GM12878 (cell line): ENCODE measurements around the gene DAPK3. TPM values are rescaled to one million over a fixed set of nuclear protein-coding genes. Genes with fewer than 3 reads are reported as not detected.

ENCODE experiments used
- BACH1 ChIP-seq: fragments of 450-650 bp; IDR thresholded peaks from 2 replicates; pipeline ENCODE4 v1.6.1; 2017; ENCODE audit warnings: mild to moderate bottlenecking, borderline replicate concordance
- CEBPB ChIP-seq, 2 experiments: fragments of 150-350 bp in 1 of 2; IDR thresholded peaks; 2 replicates each; pipeline ENCODE4 v1.6.1; 2012 to 2014; ENCODE audit warnings: low read depth in 2 of 2, low read length in 2 of 2, borderline replicate concordance in 1 of 2, inconsistent platforms in 1 of 2
- E4F1 ChIP-seq: fragments of 450-650 bp; IDR thresholded peaks from 2 replicates; pipeline ENCODE4 v1.6.1; 2018; ENCODE audit warnings: borderline replicate concordance, mild to moderate bottlenecking; ENCODE audit not compliant: partially characterized antibody
- MEF2B ChIP-seq: fragments of 450-650 bp; IDR thresholded peaks from 2 replicates; pipeline ENCODE4 v1.6.1; 2018; ENCODE audit warnings: mild to moderate bottlenecking, moderate library complexity; ENCODE audit not compliant: partially characterized antibody, poor library complexity, severe bottlenecking
- MLLT1 ChIP-seq: fragments of 450-650 bp; IDR thresholded peaks from 2 replicates; pipeline ENCODE4 v1.6.1; 2016; ENCODE audit warnings: mild to moderate bottlenecking
- NRF1 ChIP-seq: conservative IDR thresholded peaks from 2 replicates; pipeline ENCODE4 v1.6.1; 2011; ENCODE audit warnings: mild to moderate bottlenecking, low read depth, low read length, improper control_type of control experiment
- POLR2AphosphoS5 ChIP-seq: IDR thresholded peaks from 2 replicates; pipeline ENCODE4 v1.6.1; 2011; ENCODE audit warnings: mild to moderate bottlenecking, low read length, inconsistent platforms
- SIN3A ChIP-seq: IDR thresholded peaks from 2 replicates; pipeline ENCODE4 v1.6.1; 2012; ENCODE audit warnings: low read depth, low read length, improper control_type of control experiment
- SREBF2 ChIP-seq: IDR thresholded peaks from 2 replicates; pipeline ENCODE4 v1.6.1; 2012; ENCODE audit warnings: mild to moderate bottlenecking, low read length
- SRF ChIP-seq, 2 experiments: IDR thresholded peaks; 2 replicates each; pipeline ENCODE4 v1.6.1; 2011; ENCODE audit warnings: low read depth in 2 of 2, low read length in 2 of 2, mild to moderate bottlenecking in 1 of 2, moderate library complexity in 1 of 2
- STAT1 ChIP-seq: fragments of 450-650 bp; conservative IDR thresholded peaks from 2 replicates; pipeline ENCODE4 v1.6.1; 2014; ENCODE audit warnings: antibody characterized with exemption, mild to moderate bottlenecking
- YBX1 ChIP-seq: fragments of 450-650 bp; IDR thresholded peaks from 2 replicates; pipeline ENCODE4 v1.6.1; 2016; ENCODE audit warnings: antibody characterized with exemption
- ZBTB11 ChIP-seq: fragments of 450-650 bp; formaldehyde crosslinking; IDR thresholded peaks from 2 replicates; pipeline ENCODE4 v1.5.0; 2022; ENCODE audit warnings: mild to moderate bottlenecking, missing genetic modification characterization
- polyA plus RNA-seq, 11 experiments: library from polyadenylated mRNA; depleted of rRNA in 4 of 11; unstranded in 6 of 11; stranded (reverse) in 5 of 11; fragments of >200 nt; fragmentation: Nextera tagmentation in 4 of 11; fragmentation: Illumina TruSeq in 1 of 11; extraction: Ambion mirVana in 4 of 11; extraction: Trizol in 1 of 11; gene quantifications; 1 replicate in 1 of 11; 2 replicates in 10 of 11; pipeline versions ENCODE4 v1.2.1 to v1.2.3, GENCODE V29; 2011 to 2016; ENCODE audit warnings: inconsistent platforms in 2 of 11, missing spikeins in 2 of 11, low read depth in 1 of 11
- total RNA-seq, 4 experiments: library from RNA; depleted of rRNA in 3 of 4; stranded (reverse); fragments of >200 nt in 3 of 4; fragmentation: Illumina TruSeq in 1 of 4; extraction: Trizol in 1 of 4; gene quantifications; 2 replicates each; pipeline versions ENCODE4 v1.2.1 to v1.2.3, GENCODE V29; 2013 to 2021
- TF ChIP-seq, protein P1 (sequence below): fragments of 450-650 bp; IDR thresholded peaks from 2 replicates; pipeline ENCODE4 v1.6.1; 2014; ENCODE audit warnings: mild to moderate bottlenecking
- TF ChIP-seq, protein P2 (sequence below): IDR thresholded peaks from 2 replicates; pipeline ENCODE4 v1.6.1; 2011; ENCODE audit warnings: borderline replicate concordance, low read depth, mild to moderate bottlenecking, moderate library complexity, low read length; ENCODE audit not compliant: insufficient read depth, poor library complexity, severe bottlenecking
- TF ChIP-seq, protein P3 (sequence below): fragments of 450-650 bp; IDR thresholded peaks from 2 replicates; pipeline ENCODE4 v1.6.1; 2017; ENCODE audit warnings: borderline replicate concordance
- TF ChIP-seq, protein P4 (sequence below): IDR thresholded peaks from 2 replicates; pipeline ENCODE4 v1.6.1; 2012; ENCODE audit warnings: low read depth, low read length, improper control_type of control experiment

The DAPK3 gene
- total and polyA plus RNA-seq, 10 of the 15 experiments (the other 5 are each of a cell fraction or from before 2014, with no cell fraction given), result 0.13 to 46.4 (median 24.8) TPM

- no peak for TF ChIP-seq POLR2AphosphoS5
- TF ChIP-seq, protein P1, sequence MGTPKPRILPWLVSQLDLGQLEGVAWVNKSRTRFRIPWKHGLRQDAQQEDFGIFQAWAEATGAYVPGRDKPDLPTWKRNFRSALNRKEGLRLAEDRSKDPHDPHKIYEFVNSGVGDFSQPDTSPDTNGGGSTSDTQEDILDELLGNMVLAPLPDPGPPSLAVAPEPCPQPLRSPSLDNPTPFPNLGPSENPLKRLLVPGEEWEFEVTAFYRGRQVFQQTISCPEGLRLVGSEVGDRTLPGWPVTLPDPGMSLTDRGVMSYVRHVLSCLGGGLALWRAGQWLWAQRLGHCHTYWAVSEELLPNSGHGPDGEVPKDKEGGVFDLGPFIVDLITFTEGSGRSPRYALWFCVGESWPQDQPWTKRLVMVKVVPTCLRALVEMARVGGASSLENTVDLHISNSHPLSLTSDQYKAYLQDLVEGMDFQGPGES, result no peak
- TF ChIP-seq SRF (IDR thresholded peaks at IDR 0.05; ENCODE audit: low read depth in 2 of 2, low read length in 2 of 2), result no peak
- TF ChIP-seq E4F1, result no peak
- TF ChIP-seq MEF2B, result no peak
- TF ChIP-seq SREBF2, result no peak
- no peak; the same call in 1 of the 2 replicates for TF ChIP-seq MLLT1
- TF ChIP-seq, protein P2, sequence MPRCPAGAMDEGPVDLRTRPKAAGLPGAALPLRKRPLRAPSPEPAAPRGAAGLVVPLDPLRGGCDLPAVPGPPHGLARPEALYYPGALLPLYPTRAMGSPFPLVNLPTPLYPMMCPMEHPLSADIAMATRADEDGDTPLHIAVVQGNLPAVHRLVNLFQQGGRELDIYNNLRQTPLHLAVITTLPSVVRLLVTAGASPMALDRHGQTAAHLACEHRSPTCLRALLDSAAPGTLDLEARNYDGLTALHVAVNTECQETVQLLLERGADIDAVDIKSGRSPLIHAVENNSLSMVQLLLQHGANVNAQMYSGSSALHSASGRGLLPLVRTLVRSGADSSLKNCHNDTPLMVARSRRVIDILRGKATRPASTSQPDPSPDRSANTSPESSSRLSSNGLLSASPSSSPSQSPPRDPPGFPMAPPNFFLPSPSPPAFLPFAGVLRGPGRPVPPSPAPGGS, result no peak
- TF ChIP-seq SIN3A, result no peak
- TF ChIP-seq ZBTB11 (CRISPR knock-in tag), result no peak
- no peak for TF ChIP-seq STAT1
- TF ChIP-seq, protein P3, sequence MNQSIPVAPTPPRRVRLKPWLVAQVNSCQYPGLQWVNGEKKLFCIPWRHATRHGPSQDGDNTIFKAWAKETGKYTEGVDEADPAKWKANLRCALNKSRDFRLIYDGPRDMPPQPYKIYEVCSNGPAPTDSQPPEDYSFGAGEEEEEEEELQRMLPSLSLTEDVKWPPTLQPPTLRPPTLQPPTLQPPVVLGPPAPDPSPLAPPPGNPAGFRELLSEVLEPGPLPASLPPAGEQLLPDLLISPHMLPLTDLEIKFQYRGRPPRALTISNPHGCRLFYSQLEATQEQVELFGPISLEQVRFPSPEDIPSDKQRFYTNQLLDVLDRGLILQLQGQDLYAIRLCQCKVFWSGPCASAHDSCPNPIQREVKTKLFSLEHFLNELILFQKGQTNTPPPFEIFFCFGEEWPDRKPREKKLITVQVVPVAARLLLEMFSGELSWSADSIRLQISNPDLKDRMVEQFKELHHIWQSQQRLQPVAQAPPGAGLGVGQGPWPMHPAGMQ, result no peak
- TF ChIP-seq CEBPB (IDR thresholded peaks at IDR 0.05; ENCODE audit: borderline replicate concordance in 1 of 2, low read depth in 2 of 2, low read length in 2 of 2), result no peak
- TF ChIP-seq YBX1, result no peak
- no peak for TF ChIP-seq BACH1
- peak; percentile 43 for TF ChIP-seq NRF1
- TF ChIP-seq, protein P4, sequence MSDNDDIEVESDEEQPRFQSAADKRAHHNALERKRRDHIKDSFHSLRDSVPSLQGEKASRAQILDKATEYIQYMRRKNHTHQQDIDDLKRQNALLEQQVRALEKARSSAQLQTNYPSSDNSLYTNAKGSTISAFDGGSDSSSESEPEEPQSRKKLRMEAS, result no peak
Measured at GRCh38 chr19:3986260-3987041, 15.6 kb upstream of the DAPK3 start (continued).
